Mammary epithelial cell (primary cell): ENCODE data around the gene ZNF365.

Source experiments
- EZH2 ChIP-seq: IDR thresholded peaks from 2 replicates; pipeline ENCODE4 v1.6.1; 2012; ENCODE audit warnings: low read length, inconsistent platforms, borderline replicate concordance
- TF ChIP-seq, protein P1 (sequence below), 2 donors: IDR thresholded peaks in 1 of 2; conservative IDR thresholded peaks in 1 of 2; 2 replicates each; pipeline ENCODE4 v1.5.1; 2011 to 2012; ENCODE audit warnings: inconsistent platforms in 2 of 2, low read length in 2 of 2, mild to moderate bottlenecking in 2 of 2, control low read depth in 1 of 2, low read depth in 1 of 2; ENCODE audit not compliant: insufficient read depth in 1 of 2; ENCODE audit errors: extremely low read depth in 1 of 2

DNA sequence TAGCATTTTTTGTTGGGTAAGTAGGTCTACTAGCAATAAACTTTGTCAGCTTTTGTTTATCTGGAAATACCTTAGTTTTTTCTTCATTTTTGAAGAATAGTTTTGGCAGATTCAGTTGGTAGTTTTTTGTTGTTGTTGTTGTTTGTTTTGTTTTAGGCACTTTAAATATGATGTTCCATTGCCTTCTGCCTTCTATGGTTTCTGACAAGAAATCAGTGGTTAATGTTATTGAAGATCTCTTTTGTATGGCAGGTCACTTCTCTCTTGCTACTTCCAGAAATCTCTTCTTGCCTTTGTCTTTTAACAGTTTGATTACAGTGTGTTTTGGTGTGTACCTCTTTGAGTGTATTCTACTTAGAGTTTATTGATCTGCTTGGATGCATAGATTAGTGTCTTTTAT lies 41.8 kb upstream of the ZNF365 start:
- no peak for TF ChIP-seq EZH2
- TF ChIP-seq, protein P1, sequence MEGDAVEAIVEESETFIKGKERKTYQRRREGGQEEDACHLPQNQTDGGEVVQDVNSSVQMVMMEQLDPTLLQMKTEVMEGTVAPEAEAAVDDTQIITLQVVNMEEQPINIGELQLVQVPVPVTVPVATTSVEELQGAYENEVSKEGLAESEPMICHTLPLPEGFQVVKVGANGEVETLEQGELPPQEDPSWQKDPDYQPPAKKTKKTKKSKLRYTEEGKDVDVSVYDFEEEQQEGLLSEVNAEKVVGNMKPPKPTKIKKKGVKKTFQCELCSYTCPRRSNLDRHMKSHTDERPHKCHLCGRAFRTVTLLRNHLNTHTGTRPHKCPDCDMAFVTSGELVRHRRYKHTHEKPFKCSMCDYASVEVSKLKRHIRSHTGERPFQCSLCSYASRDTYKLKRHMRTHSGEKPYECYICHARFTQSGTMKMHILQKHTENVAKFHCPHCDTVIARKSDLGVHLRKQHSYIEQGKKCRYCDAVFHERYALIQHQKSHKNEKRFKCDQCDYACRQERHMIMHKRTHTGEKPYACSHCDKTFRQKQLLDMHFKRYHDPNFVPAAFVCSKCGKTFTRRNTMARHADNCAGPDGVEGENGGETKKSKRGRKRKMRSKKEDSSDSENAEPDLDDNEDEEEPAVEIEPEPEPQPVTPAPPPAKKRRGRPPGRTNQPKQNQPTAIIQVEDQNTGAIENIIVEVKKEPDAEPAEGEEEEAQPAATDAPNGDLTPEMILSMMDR (conservative IDR thresholded peaks at IDR 0.05 in 1 of 2, IDR thresholded peaks at IDR 0.05 in 1 of 2; ENCODE audit: extremely low read depth in 1 of 2, insufficient read depth in 1 of 2, low read depth in 1 of 2, low read length in 2 of 2), result no peak
